ENCODE data around the gene RPS26. TPM values are rescaled to one million over a fixed set of nuclear protein-coding genes. Genes with fewer than 3 reads are reported as not detected.

RPS26 gene
- total and polyA plus RNA-seq, 2 of the 13 experiments (the other 11 are each of a cell fraction or from before 2014, with no cell fraction given), result 150 to 421 TPM

DNA sequence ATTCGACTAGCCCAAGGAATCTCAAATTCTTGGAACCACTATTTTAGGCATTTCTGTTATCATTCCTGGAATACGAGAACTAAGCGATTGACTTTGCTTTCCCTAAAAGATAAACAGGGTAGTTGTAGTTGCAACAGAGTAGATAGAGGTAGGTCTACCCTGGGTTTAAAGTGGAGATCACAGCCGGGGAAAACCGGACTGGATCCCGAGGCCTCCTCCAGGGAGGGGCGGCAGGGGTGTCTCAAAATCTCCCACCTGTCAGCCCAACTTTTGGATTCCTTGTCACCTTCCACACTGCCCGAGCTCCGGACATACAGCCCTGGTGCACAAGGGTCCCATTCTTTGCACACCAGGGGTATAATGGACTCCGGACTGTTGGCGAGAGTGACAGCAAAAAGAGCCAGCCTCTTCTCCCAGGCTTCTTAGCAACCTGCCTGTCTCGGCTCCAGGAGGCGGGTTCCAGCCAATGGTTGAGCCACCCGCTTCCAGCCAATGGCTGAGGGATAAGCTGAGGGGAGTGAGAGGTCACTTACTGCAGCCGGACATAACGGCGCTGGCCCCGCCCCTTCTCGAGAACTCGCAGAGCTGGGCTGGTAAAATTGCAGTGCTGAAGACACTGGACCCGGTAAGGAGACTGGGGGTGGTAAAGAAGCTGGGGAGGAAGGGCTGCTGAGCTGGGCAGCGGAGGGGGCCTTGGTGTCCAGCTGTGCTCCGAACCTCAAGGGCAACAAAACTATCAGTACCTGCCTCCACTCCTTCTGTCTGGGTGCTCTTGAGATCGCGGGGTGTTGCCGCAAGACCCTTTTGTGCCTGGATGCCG is 44.8 kb upstream of the RPS26 start, which contains the start of gene SUOX (continued):
- TF ChIP-seq, protein P1, sequence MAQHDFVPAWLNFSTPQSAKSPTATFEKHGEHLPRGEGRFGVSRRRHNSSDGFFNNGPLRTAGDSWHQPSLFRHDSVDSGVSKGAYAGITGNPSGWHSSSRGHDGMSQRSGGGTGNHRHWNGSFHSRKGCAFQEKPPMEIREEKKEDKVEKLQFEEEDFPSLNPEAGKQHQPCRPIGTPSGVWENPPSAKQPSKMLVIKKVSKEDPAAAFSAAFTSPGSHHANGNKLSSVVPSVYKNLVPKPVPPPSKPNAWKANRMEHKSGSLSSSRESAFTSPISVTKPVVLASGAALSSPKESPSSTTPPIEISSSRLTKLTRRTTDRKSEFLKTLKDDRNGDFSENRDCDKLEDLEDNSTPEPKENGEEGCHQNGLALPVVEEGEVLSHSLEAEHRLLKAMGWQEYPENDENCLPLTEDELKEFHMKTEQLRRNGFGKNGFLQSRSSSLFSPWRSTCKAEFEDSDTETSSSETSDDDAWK (CRISPR knock-in tag; IDR thresholded peaks at IDR 0.05), result no peak
- TF ChIP-seq, protein P2, sequence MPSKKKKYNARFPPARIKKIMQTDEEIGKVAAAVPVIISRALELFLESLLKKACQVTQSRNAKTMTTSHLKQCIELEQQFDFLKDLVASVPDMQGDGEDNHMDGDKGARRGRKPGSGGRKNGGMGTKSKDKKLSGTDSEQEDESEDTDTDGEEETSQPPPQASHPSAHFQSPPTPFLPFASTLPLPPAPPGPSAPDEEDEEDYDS (CRISPR knock-in tag; IDR thresholded peaks at IDR 0.05), result peak; percentile 88
- TF ChIP-seq ZNF746 (CRISPR knock-in tag; IDR thresholded peaks at IDR 0.05) (peak; percentile 49; the same call in 1 of the 2 replicates), CREM (IDR thresholded peaks at IDR 0.05) (peak; percentile 26; the same call in 1 of the 2 replicates), CREM (CRISPR knock-in tag; IDR thresholded peaks at IDR 0.05) (no peak), ZKSCAN8 (CRISPR knock-in tag; IDR thresholded peaks at IDR 0.05; ENCODE audit: borderline replicate concordance) (no peak; the same call in 1 of the 2 replicates), ZBTB21 (CRISPR knock-in tag; IDR thresholded peaks at IDR 0.05) (no peak), SMAD1 (CRISPR knock-in tag; IDR thresholded peaks at IDR 0.05; ENCODE audit: borderline replicate concordance, low read depth) (no peak), FIP1L1 (IDR thresholded peaks at IDR 0.05; ENCODE audit: borderline replicate concordance, insufficient read depth, low read depth, low read length) (0 out of 2 replicates have a peak, but pooled peaks have one; percentile 56), ZNF230 (CRISPR knock-in tag; IDR thresholded peaks at IDR 0.05) (0 out of 2 replicates have a peak, but pooled peaks have one; percentile 65), ZFYVE20 (CRISPR knock-in tag; IDR thresholded peaks at IDR 0.05; ENCODE audit: borderline replicate concordance, low read depth) (no peak), HDAC2 (CRISPR knock-in tag; IDR thresholded peaks at IDR 0.05) (0 out of 2 replicates have a peak, but pooled peaks have one; percentile 27), ZNF724P (CRISPR knock-in tag; IDR thresholded peaks at IDR 0.05; ENCODE audit: borderline replicate concordance) (no peak), NFYC (CRISPR knock-in tag; IDR thresholded peaks at IDR 0.05) (peak; percentile 84), HOXA9 (CRISPR knock-in tag; IDR thresholded peaks at IDR 0.05; ENCODE audit: borderline replicate concordance) (no peak)
- TF ChIP-seq, protein P3, sequence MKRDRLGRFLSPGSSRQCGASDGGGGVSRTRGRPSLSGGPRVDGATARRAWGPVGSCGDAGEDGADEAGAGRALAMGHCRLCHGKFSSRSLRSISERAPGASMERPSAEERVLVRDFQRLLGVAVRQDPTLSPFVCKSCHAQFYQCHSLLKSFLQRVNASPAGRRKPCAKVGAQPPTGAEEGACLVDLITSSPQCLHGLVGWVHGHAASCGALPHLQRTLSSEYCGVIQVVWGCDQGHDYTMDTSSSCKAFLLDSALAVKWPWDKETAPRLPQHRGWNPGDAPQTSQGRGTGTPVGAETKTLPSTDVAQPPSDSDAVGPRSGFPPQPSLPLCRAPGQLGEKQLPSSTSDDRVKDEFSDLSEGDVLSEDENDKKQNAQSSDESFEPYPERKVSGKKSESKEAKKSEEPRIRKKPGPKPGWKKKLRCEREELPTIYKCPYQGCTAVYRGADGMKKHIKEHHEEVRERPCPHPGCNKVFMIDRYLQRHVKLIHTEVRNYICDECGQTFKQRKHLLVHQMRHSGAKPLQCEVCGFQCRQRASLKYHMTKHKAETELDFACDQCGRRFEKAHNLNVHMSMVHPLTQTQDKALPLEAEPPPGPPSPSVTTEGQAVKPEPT (CRISPR knock-in tag; IDR thresholded peaks at IDR 0.05; ENCODE audit: low read depth), result peak; percentile 6; the same call in 1 of the 2 replicates
- TF ChIP-seq, protein P4, sequence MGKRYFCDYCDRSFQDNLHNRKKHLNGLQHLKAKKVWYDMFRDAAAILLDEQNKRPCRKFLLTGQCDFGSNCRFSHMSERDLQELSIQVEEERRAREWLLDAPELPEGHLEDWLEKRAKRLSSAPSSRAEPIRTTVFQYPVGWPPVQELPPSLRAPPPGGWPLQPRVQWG (CRISPR knock-in tag; IDR thresholded peaks at IDR 0.05; ENCODE audit: borderline replicate concordance, low read depth), result no peak
- TF ChIP-seq, protein P5, sequence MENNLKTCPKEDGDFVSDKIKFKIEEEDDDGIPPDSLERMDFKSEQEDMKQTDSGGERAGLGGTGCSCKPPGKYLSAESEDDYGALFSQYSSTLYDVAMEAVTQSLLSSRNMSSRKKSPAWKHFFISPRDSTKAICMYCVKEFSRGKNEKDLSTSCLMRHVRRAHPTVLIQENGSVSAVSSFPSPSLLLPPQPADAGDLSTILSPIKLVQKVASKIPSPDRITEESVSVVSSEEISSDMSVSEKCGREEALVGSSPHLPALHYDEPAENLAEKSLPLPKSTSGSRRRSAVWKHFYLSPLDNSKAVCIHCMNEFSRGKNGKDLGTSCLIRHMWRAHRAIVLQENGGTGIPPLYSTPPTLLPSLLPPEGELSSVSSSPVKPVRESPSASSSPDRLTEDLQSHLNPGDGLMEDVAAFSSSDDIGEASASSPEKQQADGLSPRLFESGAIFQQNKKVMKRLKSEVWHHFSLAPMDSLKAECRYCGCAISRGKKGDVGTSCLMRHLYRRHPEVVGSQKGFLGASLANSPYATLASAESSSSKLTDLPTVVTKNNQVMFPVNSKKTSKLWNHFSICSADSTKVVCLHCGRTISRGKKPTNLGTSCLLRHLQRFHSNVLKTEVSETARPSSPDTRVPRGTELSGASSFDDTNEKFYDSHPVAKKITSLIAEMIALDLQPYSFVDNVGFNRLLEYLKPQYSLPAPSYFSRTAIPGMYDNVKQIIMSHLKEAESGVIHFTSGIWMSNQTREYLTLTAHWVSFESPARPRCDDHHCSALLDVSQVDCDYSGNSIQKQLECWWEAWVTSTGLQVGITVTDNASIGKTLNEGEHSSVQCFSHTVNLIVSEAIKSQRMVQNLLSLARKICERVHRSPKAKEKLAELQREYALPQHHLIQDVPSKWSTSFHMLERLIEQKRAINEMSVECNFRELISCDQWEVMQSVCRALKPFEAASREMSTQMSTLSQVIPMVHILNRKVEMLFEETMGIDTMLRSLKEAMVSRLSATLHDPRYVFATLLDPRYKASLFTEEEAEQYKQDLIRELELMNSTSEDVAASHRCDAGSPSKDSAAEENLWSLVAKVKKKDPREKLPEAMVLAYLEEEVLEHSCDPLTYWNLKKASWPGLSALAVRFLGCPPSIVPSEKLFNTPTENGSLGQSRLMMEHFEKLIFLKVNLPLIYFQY (CRISPR knock-in tag; IDR thresholded peaks at IDR 0.05; ENCODE audit: borderline replicate concordance), result no peak
